HL-60 (cell line): Measurements from ENCODE around the gene ZSWIM6.

Experiments used
- POLR2AphosphoS5 ChIP-seq: IDR thresholded peaks from 2 replicates; pipeline ENCODE4 v1.6.1; 2012; ENCODE audit warnings: low read depth
- REST ChIP-seq: IDR thresholded peaks from 2 replicates; pipeline ENCODE4 v1.6.1; 2012; ENCODE audit warnings: low read depth; ENCODE audit not compliant: insufficient replicate concordance

- no peak for TF ChIP-seq REST
- TF ChIP-seq POLR2AphosphoS5: no peak
Observed at GRCh38 chr5:61449804-61450492, 117.9 kb downstream of the ZSWIM6 start.
